KMS-11 (cell line): ENCODE data around the gene ZNF439.
"Not testable (repeated sequence)": the region's sequence is repeated elsewhere in the genome, so short reads cannot be mapped to it uniquely, and the experiment has no call there.

Experiments used
- H2AFZ ChIP-seq: fragments of 200-600 bp; sonication (generic); 2 replicates; pipeline ENCODE4 v1.6.1; 2016; ENCODE audit warnings: antibody characterized with exemption, mixed run types, low read depth
- H3K27ac ChIP-seq: fragments of 200-600 bp; sonication (generic); 2 replicates; pipeline ENCODE4 v1.6.1; 2016; ENCODE audit warnings: mild to moderate bottlenecking, mixed run types
- H3K27me3 ChIP-seq: fragments of 200-600 bp; sonication (generic); 2 replicates; pipeline ENCODE4 v1.6.1; 2017; ENCODE audit warnings: mild to moderate bottlenecking, low read depth, mixed run types, moderate library complexity; ENCODE audit not compliant: insufficient read depth
- H3K36me3 ChIP-seq: fragments of 200-600 bp; sonication (generic); 2 replicates; pipeline ENCODE4 v1.6.1; 2017; ENCODE audit warnings: mild to moderate bottlenecking, mixed run types; ENCODE audit not compliant: insufficient read depth
- H3K4me1 ChIP-seq: fragments of 200-600 bp; sonication (generic); 2 replicates; pipeline ENCODE4 v1.6.1; 2016; ENCODE audit warnings: mild to moderate bottlenecking, low read depth, mixed run types; ENCODE audit not compliant: poor library complexity, severe bottlenecking
- H3K4me2 ChIP-seq: fragments of 200-600 bp; sonication (generic); 2 replicates; pipeline ENCODE4 v1.7.0; 2016; ENCODE audit warnings: mild to moderate bottlenecking, mixed run types
- H3K4me3 ChIP-seq: fragments of 200-600 bp; sonication (generic); IDR thresholded peaks from 2 replicates; pipeline ENCODE4 v1.6.1; 2017; ENCODE audit warnings: low read depth, low read length, mixed read lengths; ENCODE audit not compliant: insufficient read depth
- H3K79me2 ChIP-seq: fragments of 200-600 bp; sonication (generic); 2 replicates; pipeline ENCODE4 v1.6.1; 2016; ENCODE audit warnings: low read depth, mixed run types; ENCODE audit not compliant: insufficient read depth
- H3K9ac ChIP-seq: fragments of 200-600 bp; sonication (generic); 2 replicates; pipeline ENCODE4 v1.6.1; 2016; ENCODE audit warnings: mild to moderate bottlenecking, mixed run types
- H4K20me1 ChIP-seq: fragments of 200-600 bp; sonication (generic); 2 replicates; pipeline ENCODE4 v1.6.1; 2016; ENCODE audit warnings: mild to moderate bottlenecking, mixed run types; ENCODE audit not compliant: insufficient read depth
- CTCF ChIP-seq: fragments of 200-600 bp; sonication (generic); conservative IDR thresholded peaks from 2 replicates; pipeline ENCODE4 v1.6.1; 2017; ENCODE audit warnings: low read depth, mild to moderate bottlenecking, antibody characterized with exemption, low read length, moderate library complexity, mixed read lengths

The ZNF439 gene

GRCh38 chr19:11861301-11861700, 12.8 kb downstream of the ZNF439 start:
- no peak overlapping the region for H3K4me2 ChIP-seq
- no peak overlapping the region for H3K9ac ChIP-seq
- TF ChIP-seq CTCF: no peak
- no peak overlapping the region for H2AFZ ChIP-seq
- no peaks in the 10 kb centered on the region for H3K79me2 ChIP-seq
- H3K27ac ChIP-seq: no peak overlapping the region
- no peak overlapping the region for H3K4me3 ChIP-seq
- no peaks in the 10 kb centered on the region for H3K36me3 ChIP-seq
- no peaks in the 10 kb centered on the region for H3K27me3 ChIP-seq
- H4K20me1 ChIP-seq: no peaks in the 10 kb centered on the region
- H3K4me1 ChIP-seq: no peaks in the 10 kb centered on the region

- not testable (repeated sequence) for H3K36me3 ChIP-seq, H3K9ac ChIP-seq
Measured at GRCh38 chr19:11867766-11868165, 19.2 kb downstream of the ZNF439 start.

GRCh38 chr19:11868188-11868587, 19.7 kb downstream of the ZNF439 start:
- Histone ChIP-seq H3K36me3 (no peaks in the 10 kb centered on the region), H3K9ac (no peak overlapping the region)
- TF ChIP-seq CTCF: no peak

More at GRCh38 chr19:11867766-11868165, 19.2 kb downstream of the ZNF439 start:
- not testable (repeated sequence) for H3K4me1 ChIP-seq, H2AFZ ChIP-seq, H3K27ac ChIP-seq, H3K4me3 ChIP-seq, H4K20me1 ChIP-seq, H3K79me2 ChIP-seq, H3K4me2 ChIP-seq, H3K27me3 ChIP-seq

GRCh38 chr19:11872624-11873023, 24.1 kb downstream of the ZNF439 start:
- Histone ChIP-seq H4K20me1 (no peaks in the 10 kb centered on the region), H3K4me2 (no peak overlapping the region), H3K4me3 (no peak overlapping the region), H3K4me1 (no peaks in the 10 kb centered on the region), H3K27me3 (no peaks in the 10 kb centered on the region), H3K79me2 (no peaks in the 10 kb centered on the region), H3K9ac (no peak overlapping the region), H3K27ac (no peak overlapping the region), H3K36me3 (no peaks in the 10 kb centered on the region), H2AFZ (no peak overlapping the region)
- TF ChIP-seq CTCF: no peak

More at GRCh38 chr19:11868188-11868587, 19.7 kb downstream of the ZNF439 start:
- Histone ChIP-seq H3K27ac (no peak overlapping the region), H3K4me3 (no peak overlapping the region), H3K27me3 (no peaks in the 10 kb centered on the region), H3K79me2 (no peaks in the 10 kb centered on the region), H3K4me2 (no peak overlapping the region), H2AFZ (no peak overlapping the region), H4K20me1 (no peaks in the 10 kb centered on the region), H3K4me1 (no peaks in the 10 kb centered on the region)

- no peak for TF ChIP-seq CTCF
- H3K4me3 ChIP-seq: no peak overlapping the region
- no peaks in the 10 kb centered on the region for H3K4me1 ChIP-seq
- no peaks in the 10 kb centered on the region for H4K20me1 ChIP-seq
- no peak overlapping the region for H3K9ac ChIP-seq
- no peak overlapping the region for H3K4me2 ChIP-seq
- H3K27ac ChIP-seq: no peak overlapping the region
- no peak overlapping the region for H2AFZ ChIP-seq
- no peaks in the 10 kb centered on the region for H3K79me2 ChIP-seq
- H3K27me3 ChIP-seq: no peaks in the 10 kb centered on the region
- H3K36me3 ChIP-seq: no peaks in the 10 kb centered on the region
Measured at GRCh38 chr19:11873762-11874161, 25.2 kb downstream of the ZNF439 start.
